HG02763 (cell line): ENCODE data around the gene PLCB4.
"Not testable (repeated sequence)": the region's sequence is repeated elsewhere in the genome, so short reads cannot be mapped to it uniquely, and the experiment has no call there.

ENCODE experiments used
- ATAC-seq: cut with Tn5 transposase; IDR thresholded peaks from one replicate; pipeline ENCODE4 v1.9.1; 2021; ENCODE audit warnings: mild to moderate bottlenecking, moderate library complexity; ENCODE audit not compliant: unreplicated experiment

Gene PLCB4

GRCh38 chr20:9068841-9069663 is at the start of gene PLCB4:
TSS of gene PLCB4 (plus strand) at chr20:9069087. CDS start at chr20:9307815, 238,728 bp downstream.
- no peak for ATAC-seq

- no peak for ATAC-seq
These were observed 49.1 kb upstream of the PLCB4 start for GRCh38 chr20:9019833-9020232.

GRCh38 chr20:9021216-9021615 is 47.7 kb upstream of the PLCB4 start:
- ATAC-seq = no peak

DNA sequence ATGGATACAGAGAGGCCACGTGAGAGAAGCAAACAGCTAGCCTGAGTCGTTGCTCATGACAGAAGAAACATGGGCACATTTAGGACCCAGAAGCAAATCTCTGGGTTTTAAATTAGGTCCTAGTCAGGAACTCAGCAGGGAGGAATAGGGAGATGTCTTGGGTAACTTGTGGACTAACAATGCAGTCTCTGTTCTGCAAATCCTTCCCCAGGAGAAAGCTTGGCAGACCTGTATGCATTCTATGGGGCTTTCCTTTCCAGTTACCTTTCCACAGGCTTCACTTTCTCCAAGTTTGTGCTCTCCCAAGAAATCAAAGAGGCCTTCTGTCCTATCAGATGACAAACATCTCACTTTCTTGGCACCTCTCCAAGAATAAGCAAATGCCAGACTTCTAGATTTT is 47.2 kb upstream of the PLCB4 start:
- ATAC-seq = no peak

- no peak for ATAC-seq
These were observed 46.5 kb upstream of the PLCB4 start for GRCh38 chr20:9022376-9022775.

DNA sequence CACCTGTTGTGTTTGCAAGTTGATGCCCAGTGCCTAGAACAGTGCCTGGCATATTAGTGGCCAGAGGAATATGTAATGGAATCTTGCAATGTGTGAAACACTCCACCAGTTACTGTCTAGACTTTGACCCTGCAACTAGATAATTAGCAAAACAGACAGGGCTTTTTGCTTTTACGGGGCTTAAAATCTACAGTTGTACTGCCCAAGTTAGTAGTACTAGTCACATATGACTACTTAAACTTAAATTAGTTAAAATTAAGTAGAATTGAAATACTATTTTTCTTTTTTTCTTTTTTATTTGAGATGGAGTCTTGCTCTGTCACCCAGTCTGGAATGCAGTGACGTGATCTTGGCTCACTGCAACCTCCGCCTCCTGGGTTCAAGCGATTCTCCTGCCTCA is 44.3 kb upstream of the PLCB4 start:
- no peak for ATAC-seq

- no peak for ATAC-seq
These were observed 43.9 kb upstream of the PLCB4 start for GRCh38 chr20:9025011-9025410.

DNA sequence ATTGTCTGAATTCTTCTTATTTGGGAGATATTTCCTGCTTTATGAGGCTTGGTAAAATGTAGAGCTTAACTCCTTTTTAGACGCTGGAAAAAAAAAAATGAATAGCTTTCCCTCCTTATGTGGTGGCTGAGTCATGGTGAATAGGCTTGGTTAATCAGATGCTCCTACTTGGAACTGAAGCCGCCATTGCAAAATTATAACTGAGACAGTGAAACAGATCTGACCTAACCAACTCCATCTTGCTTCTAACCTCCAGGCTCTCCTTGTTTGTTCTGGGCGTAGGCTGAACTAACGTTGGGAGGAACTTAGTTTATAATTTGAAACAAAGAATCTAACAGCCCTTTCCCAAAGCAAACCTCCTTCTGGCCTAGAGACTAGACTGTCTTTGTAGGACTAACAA is 43.2 kb upstream of the PLCB4 start:
- no peak for ATAC-seq

DNA sequence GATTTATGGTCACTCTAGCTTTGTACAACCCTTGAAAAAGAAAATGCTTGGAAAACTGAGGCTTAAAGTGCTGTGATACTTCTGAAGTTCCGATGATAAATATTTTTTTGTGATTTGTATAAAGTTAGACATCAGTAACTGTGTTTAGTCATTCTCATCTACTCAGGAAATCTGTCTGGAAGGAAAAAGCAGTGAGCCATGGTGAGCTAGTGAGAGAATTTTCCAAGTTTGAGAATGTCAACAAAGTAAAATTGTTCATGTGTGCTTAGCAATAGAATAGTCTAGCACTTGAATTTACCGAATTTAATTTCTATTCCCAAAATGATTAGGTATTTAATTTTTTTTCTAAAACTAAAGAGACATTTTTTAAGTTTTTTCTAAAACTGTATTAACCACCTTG is 41.3 kb upstream of the PLCB4 start:
- ATAC-seq = no peak

GRCh38 chr20:9028419-9028818 is 40.5 kb upstream of the PLCB4 start:
- no peak for ATAC-seq

GRCh38 chr20:9031991-9032390 is 36.9 kb upstream of the PLCB4 start:
- no peak for ATAC-seq

DNA sequence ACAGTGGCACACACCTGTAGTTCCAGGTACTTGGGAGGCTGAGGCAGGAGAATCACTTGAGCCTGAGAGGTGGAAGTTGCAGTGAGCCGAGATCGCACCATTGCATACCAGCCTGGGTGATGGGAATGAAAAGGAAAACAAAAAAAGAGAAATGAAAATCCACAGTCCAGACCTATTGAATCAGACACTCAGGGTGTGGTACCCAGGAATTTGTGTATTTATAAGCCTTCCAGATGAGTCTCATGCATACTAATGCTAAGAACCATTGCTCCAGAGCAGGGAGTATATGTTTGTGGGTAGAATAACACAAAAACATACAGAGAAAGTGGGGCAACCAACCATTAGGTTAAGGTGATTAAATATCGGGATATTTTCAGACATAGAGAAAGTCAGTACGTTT is 36.1 kb upstream of the PLCB4 start:
- ATAC-seq = no peak

GRCh38 chr20:9035126-9035525 is 33.8 kb upstream of the PLCB4 start:
- ATAC-seq = no peak

GRCh38 chr20:9036593-9036992 is 32.3 kb upstream of the PLCB4 start:
- ATAC-seq = no peak

DNA sequence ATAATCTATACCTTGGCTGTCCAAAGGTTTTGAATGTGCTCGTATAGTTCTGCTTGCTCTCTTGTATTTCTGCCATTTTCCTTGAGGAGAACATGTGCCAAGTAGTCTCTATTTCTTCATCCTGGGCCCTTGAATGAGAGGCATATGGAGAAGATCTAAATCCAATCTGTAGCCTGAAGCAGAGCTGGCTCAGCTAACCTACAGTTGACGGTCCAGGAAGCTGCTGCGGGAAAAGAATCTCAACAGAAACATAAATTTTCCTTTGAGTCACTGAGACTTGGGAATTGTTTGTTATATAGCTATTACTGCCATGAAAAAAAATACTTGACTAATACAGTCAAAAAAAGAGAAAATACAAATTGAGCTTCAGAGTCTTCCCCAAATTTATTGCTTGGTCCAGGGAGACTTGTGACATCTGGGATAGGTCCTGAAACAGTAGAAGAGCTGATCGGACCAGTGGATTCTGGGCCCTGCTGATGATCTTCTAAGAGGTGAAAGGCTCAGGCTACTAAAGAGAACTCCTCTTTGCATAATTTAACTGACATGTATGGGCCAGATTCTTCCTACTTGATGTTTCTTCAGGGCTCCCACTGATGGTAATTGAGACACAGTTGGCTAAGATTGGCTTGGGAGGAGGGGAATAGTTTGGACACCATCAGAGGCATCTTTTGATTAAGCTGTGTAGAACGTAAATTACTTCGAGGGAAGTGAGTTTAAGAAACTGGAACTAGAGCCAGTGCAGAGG is 29.9 kb upstream of the PLCB4 start:
- no peak for ATAC-seq

GRCh38 chr20:9040863-9041524 is 27.9 kb upstream of the PLCB4 start:
- ATAC-seq = no peak

DNA sequence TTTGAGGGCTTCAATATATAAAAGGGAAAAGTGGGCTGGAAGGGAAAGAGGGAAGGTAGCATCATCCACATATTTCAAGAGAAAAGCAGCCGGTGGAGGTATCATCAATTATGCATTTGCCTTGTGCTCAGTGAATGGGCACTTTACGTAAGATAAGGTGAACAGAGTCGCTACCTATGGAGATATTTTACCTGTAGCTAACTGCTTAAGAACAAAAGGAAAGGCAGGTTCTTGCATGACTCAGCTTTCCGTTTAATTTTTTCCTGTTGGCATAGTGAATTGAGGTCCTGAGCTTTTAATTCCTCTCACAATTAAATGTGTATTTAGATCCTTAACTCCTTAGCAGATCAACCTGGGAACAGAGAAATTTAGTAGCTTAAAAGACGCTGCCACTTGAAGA is 25.5 kb upstream of the PLCB4 start:
- no peak for ATAC-seq

- ATAC-seq = not testable (repeated sequence)
These were observed 21.0 kb upstream of the PLCB4 start for GRCh38 chr20:9047928-9048327.

DNA sequence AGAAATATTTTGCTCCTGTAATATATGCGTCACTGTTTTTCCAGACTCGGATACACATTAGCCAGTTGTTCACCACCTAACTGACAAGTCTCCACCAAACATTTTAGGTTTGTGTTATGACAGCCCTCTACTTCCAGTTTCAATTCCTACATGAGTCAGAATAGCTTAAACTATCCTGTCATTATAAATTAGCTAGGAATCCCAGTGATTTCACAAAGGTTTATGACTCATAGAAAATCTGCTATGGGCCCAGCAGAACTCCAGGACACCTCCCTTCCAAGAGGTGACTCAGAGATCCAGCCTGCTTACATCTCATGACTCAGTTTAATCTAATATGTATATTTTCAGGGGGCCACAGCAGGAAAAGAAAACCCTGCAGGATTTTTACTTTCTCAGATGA is 17.4 kb upstream of the PLCB4 start:
- no peak for ATAC-seq

DNA sequence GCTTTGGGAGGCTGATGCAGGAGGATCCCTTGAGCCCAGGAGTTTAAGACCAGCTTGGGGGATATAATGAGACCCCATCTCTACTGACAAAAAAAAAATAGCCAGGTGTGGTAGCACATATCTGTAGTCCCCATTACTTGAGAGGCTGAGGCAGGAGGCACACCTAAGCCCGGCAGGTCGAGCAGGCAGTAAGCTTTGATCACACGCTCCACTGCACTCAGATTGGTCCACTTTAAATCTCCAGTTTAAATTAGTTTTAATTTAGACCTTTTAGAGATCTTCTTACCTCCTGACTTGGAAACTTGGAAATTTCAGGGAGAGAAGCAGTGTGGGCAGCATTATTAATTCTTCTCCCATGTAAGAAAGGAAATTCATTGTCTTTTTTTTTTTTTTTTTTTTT is 16.8 kb upstream of the PLCB4 start:
- no peak for ATAC-seq

GRCh38 chr20:9053108-9053507 is 15.8 kb upstream of the PLCB4 start:
- no peak for ATAC-seq

GRCh38 chr20:9054176-9054575 is 14.7 kb upstream of the PLCB4 start:
- no peak for ATAC-seq
